Measurements from ENCODE around the gene TRABD. TPM values are rescaled to one million over a fixed set of nuclear protein-coding genes. Genes with fewer than 3 reads are reported as not detected.

TRABD gene
- polyA plus RNA-seq, 1 of the 3 experiments (the other 2 are of a cell fraction), result 50.6 TPM

- no peak overlapping the region for H3K4me3 ChIP-seq (ENCODE audit: low read depth in 2 of 2, low read length in 1 of 2)
- no peak for DNase-seq
Observed at GRCh38 chr22:50220603-50221409, 35.1 kb downstream of the TRABD start.

GRCh38 chr22:50221410-50222300 lies 35.9 kb downstream of the TRABD start:
- H3K9me2 ChIP-seq, result no peaks in the 10 kb centered on the region
- no peak for DNase-seq
- H3K36me3 ChIP-seq (replicated peaks in 1 of 2; ENCODE audit: control insufficient read depth in 1 of 2, insufficient read depth in 2 of 2, low read length in 1 of 2), result peaks cover 3 to 76% of the 10 kb centered on the region in 2 experiments
- TF ChIP-seq ELF1 (IDR thresholded peaks at IDR 0.05) (no peak), CTCF (IDR thresholded peaks at IDR 0.05) (peak; percentile 20)
- H3F3A ChIP-seq (replicated peaks; ENCODE audit: insufficient read depth), result no peaks in the 10 kb centered on the region
- no peaks in the 10 kb centered on the region for H3K9me3 ChIP-seq
- no peak overlapping the region for H3K4me3 ChIP-seq (ENCODE audit: low read depth in 2 of 2, low read length in 1 of 2)
- WGBS (ENCODE audit: low lambda C conversion rate), result 88% methylated on average over 8 of the region's 19 CpGs
- H3K27ac ChIP-seq (ENCODE audit: low read depth in 2 of 2, low read length in 1 of 2), result no peak overlapping the region
- no peak overlapping the region for H3K4me2 ChIP-seq
- H3K79me2 ChIP-seq (ENCODE audit: insufficient read depth), result no peaks in the 10 kb centered on the region
- no peak overlapping the region for H2AFZ ChIP-seq (ENCODE audit: low read depth)
- POLR2A ChIA-PET, result no interaction called here
- H3K27me3 ChIP-seq (ENCODE audit: insufficient read depth), result no peaks in the 10 kb centered on the region
- H4K20me1 ChIP-seq (ENCODE audit: insufficient read depth), result 0 out of 2 replicates have a peak, but pooled peaks cover 4% of the 10 kb centered on the region
- H3K9ac ChIP-seq, result no peak overlapping the region
- H3K4me1 ChIP-seq (ENCODE audit: control insufficient read depth in 1 of 2, insufficient read depth in 2 of 2, low read depth in 1 of 2, low read length in 1 of 2), result peaks cover 0 to 6% of the 10 kb centered on the region in 2 experiments; a peak in 1 of 4 replicates
- CTCF ChIA-PET, result interaction anchor here (0.7 to 1.9 kb wide), 10 partner anchors 9 to 120 kb away, joined by 3 to 6 read pairs (median 4); no protein-coding TSS in a partner anchor

More at GRCh38 chr22:50220603-50221409, 35.1 kb downstream of the TRABD start:
- 95% methylated on average over 20 of the region's 45 CpGs for WGBS (ENCODE audit: low lambda C conversion rate)
- ChIA-PET CTCF (interaction anchor here (0.5 to 1.9 kb wide), 9 partner anchors 8 to 73 kb away, joined by 3 to 6 read pairs (median 3); no protein-coding TSS in a partner anchor), POLR2A (no interaction called here)
- H3K36me3 ChIP-seq (replicated peaks in 1 of 2; ENCODE audit: control insufficient read depth in 1 of 2, insufficient read depth in 2 of 2, low read length in 1 of 2), result peaks cover 3 to 78% of the 10 kb centered on the region in 2 experiments
- no peaks in the 10 kb centered on the region for H3K9me3 ChIP-seq
- no peak overlapping the region for H3K9ac ChIP-seq
- H4K20me1 ChIP-seq (ENCODE audit: insufficient read depth), result peaks cover 10% of the 10 kb centered on the region; the same call in 1 of the 2 replicates
- no peaks in the 10 kb centered on the region for H3K9me2 ChIP-seq
- H3K79me2 ChIP-seq (ENCODE audit: insufficient read depth), result no peaks in the 10 kb centered on the region
- no peak for TF ChIP-seq TEAD4 (IDR thresholded peaks at IDR 0.05; ENCODE audit: borderline replicate concordance, insufficient read depth)
- no peak for TF ChIP-seq CHD2 (IDR thresholded peaks at IDR 0.05; ENCODE audit: low read length, partially characterized antibody)
- TF ChIP-seq RCOR1 (IDR thresholded peaks at IDR 0.05; ENCODE audit: low read length), result no peak
- TF ChIP-seq PBX3 (IDR thresholded peaks at IDR 0.05), result no peak
- no peak overlapping the region for H3K4me2 ChIP-seq
- peaks cover 0 to 11% of the 10 kb centered on the region in 2 experiments; a peak in 1 of 4 replicates for H3K4me1 ChIP-seq (ENCODE audit: control insufficient read depth in 1 of 2, insufficient read depth in 2 of 2, low read depth in 1 of 2, low read length in 1 of 2)
- no peak overlapping the region for H2AFZ ChIP-seq (ENCODE audit: low read depth)
- no peaks in the 10 kb centered on the region for H3K27me3 ChIP-seq (ENCODE audit: insufficient read depth)
- H3F3A ChIP-seq (replicated peaks; ENCODE audit: insufficient read depth), result no peaks in the 10 kb centered on the region
- no peak overlapping the region for H3K27ac ChIP-seq (ENCODE audit: low read depth in 2 of 2, low read length in 1 of 2)

Measured in SK-N-SH (cell line).